Effector CD4-positive, alpha-beta T cell (primary cell): ENCODE results near the gene PRDX2.

Experiments
- DNase-seq: peaks from one replicate; pipeline ENCODE4 v3.0.0-alpha.2; 2020

Gene PRDX2

GRCh38 chr19:12751635-12752034, 50.0 kb downstream of the PRDX2 start, which contains the start of gene BEST2:
BEST2 (plus strand) TSS chr19:12751791; CDS start chr19:12752593, 802 bp downstream.
- no peak for DNase-seq

GRCh38 chr19:12750851-12751250, 50.7 kb downstream of the PRDX2 start:
- DNase-seq = no peak

GRCh38 chr19:12749938-12750521, 51.6 kb downstream of the PRDX2 start:
- no peak for DNase-seq

GRCh38 chr19:12748489-12748888, 53.1 kb downstream of the PRDX2 start:
- no peak for DNase-seq
